ENCODE measurements around the gene SRSF3. TPM values are rescaled to one million over a fixed set of nuclear protein-coding genes. Genes with fewer than 3 reads are reported as not detected.
"Not testable (repeated sequence)": the region's sequence is repeated elsewhere in the genome, so short reads cannot be mapped to it uniquely, and the experiment has no call there.

The SRSF3 gene
- polyA plus RNA-seq, 1 donor from 2014 or later = 393 TPM

DNA sequence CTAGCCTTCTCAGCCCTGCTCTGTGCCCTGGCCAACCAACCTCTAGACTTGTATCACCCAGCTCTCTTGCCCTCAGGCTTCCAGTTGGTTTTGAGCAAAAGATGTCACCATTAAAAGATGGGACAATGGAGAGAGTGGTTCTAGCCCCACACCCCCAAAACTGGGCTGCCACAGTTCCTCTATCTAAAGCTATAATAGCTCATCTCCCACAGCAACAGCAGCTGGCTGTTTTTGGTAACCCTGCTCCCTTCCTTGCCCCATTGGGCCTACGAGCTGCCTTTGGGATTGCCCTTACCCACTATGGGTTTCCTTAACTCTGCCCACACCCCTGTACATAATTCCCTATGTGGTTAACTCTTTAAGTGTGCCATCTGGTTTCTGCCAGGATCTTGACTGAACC lies 7.6 kb upstream of the SRSF3 start:
- H3K9ac ChIP-seq (ENCODE audit: low read length) = no peak overlapping the region
- no peak overlapping the region for H2AFZ ChIP-seq (ENCODE audit: low read depth, low read length)
- H3K4me3 ChIP-seq (ENCODE audit: low read length) = no peak overlapping the region
- no peaks in the 10 kb centered on the region for H3K79me2 ChIP-seq (replicated peaks; ENCODE audit: insufficient read depth, low read length)
- H3K36me3 ChIP-seq (ENCODE audit: insufficient read depth, low read length) = no peaks in the 10 kb centered on the region
- no peak overlapping the region for H3K4me2 ChIP-seq (ENCODE audit: low read length)
- TF ChIP-seq EZH2 (IDR thresholded peaks at IDR 0.05; ENCODE audit: borderline replicate concordance, insufficient read depth, low read length, poor library complexity, severe bottlenecking) (no peak), TAF1 (IDR thresholded peaks at IDR 0.05; ENCODE audit: low read depth) (no peak), RAD21 (conservative IDR thresholded peaks at IDR 0.05) (no peak), POLR2AphosphoS5 (IDR thresholded peaks at IDR 0.05) (no peak), CTCF (IDR thresholded peaks at IDR 0.05; ENCODE audit: poor library complexity, severe bottlenecking) (no peak), EP300 (conservative IDR thresholded peaks at IDR 0.05; ENCODE audit: poor library complexity, severe bottlenecking) (no peak), MXI1 (conservative IDR thresholded peaks at IDR 0.05; ENCODE audit: poor library complexity, severe bottlenecking) (no peak), SMC3 (conservative IDR thresholded peaks at IDR 0.05; ENCODE audit: poor library complexity) (no peak), REST (IDR thresholded peaks at IDR 0.05; ENCODE audit: borderline replicate concordance) (no peak)
- no peaks in the 10 kb centered on the region for H4K20me1 ChIP-seq (ENCODE audit: insufficient read depth)
- no peaks in the 10 kb centered on the region for H3F3A ChIP-seq (ENCODE audit: insufficient read depth, low read length, poor library complexity, severe bottlenecking)
- no peaks in the 10 kb centered on the region for H3K9me3 ChIP-seq (ENCODE audit: low read length)
- no peaks in the 10 kb centered on the region for H3K27me3 ChIP-seq (ENCODE audit: insufficient read depth, low read depth, low read length)
- H3K27ac ChIP-seq (ENCODE audit: low read length) = no peak overlapping the region
- H3K9me2 ChIP-seq (ENCODE audit: insufficient read depth, low read length) = no peaks in the 10 kb centered on the region

DNA sequence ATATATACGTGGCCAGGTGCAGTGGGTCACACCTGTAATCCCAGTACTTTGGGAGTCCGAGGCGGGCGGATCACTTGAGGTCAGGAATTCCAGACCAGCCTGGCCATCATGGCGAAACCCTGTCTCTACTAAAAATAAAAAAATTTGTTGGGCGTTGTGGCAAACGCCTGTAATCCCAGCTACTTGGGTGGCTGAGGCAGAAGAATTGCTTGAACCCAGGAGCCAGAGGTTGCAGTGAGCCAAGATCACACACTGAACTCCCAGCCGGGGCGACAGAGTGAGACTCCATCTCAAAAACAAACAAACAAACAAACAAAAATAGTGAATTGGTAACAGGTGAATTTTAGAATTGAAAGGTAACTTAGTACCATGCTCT lies 5.1 kb upstream of the SRSF3 start:
- H3K79me2 ChIP-seq (replicated peaks; ENCODE audit: insufficient read depth, low read length) = not testable (repeated sequence)

DNA sequence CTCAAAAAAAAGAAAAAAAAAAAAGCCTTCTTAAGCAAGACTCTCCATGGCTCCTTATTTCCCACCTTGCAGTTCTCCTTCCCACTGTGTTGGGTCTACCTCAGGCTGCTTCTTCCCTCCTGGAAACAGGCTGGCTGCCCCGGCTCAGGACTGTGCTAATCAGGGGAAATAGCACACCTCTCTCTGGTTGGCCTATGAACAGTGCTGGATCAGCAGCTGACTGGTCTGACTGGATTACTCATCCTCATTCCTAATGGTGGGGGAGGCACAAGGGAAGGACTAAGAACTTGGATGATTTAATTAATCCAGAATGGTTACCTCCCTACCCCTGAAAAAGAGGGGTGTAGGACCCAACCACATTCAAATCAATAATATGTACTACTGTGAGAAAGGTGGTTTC lies 3.9 kb upstream of the SRSF3 start:
- no peak overlapping the region for H3K4me2 ChIP-seq (ENCODE audit: low read length)

More for the DNA sequence above, 5.1 kb upstream of the SRSF3 start:
- not testable (repeated sequence) for H3K9me3 ChIP-seq (ENCODE audit: low read length); H3K9me2 ChIP-seq (ENCODE audit: insufficient read depth, low read length); H3F3A ChIP-seq (ENCODE audit: insufficient read depth, low read length, poor library complexity, severe bottlenecking); H3K36me3 ChIP-seq (ENCODE audit: insufficient read depth, low read length); H3K4me3 ChIP-seq (ENCODE audit: low read length); H4K20me1 ChIP-seq (ENCODE audit: insufficient read depth); H3K27ac ChIP-seq (ENCODE audit: low read length); H2AFZ ChIP-seq (ENCODE audit: low read depth, low read length); H3K27me3 ChIP-seq (ENCODE audit: insufficient read depth, low read depth, low read length); H3K4me2 ChIP-seq (ENCODE audit: low read length); H3K9ac ChIP-seq (ENCODE audit: low read length)

More for the DNA sequence above, 3.9 kb upstream of the SRSF3 start:
- H4K20me1 ChIP-seq (ENCODE audit: insufficient read depth) = no peaks in the 10 kb centered on the region
- no peak overlapping the region for H2AFZ ChIP-seq (ENCODE audit: low read depth, low read length)
- no peaks in the 10 kb centered on the region for H3K9me3 ChIP-seq (ENCODE audit: low read length)
- TF ChIP-seq POLR2AphosphoS5 (IDR thresholded peaks at IDR 0.05) = no peak
- no peak for TF ChIP-seq EZH2 (IDR thresholded peaks at IDR 0.05; ENCODE audit: borderline replicate concordance, insufficient read depth, low read length, poor library complexity, severe bottlenecking)
- no peak for TF ChIP-seq CTCF (IDR thresholded peaks at IDR 0.05; ENCODE audit: poor library complexity, severe bottlenecking)
- TF ChIP-seq TAF1 (IDR thresholded peaks at IDR 0.05; ENCODE audit: low read depth) = no peak
- TF ChIP-seq RAD21 (conservative IDR thresholded peaks at IDR 0.05) = no peak
- no peak for TF ChIP-seq REST (IDR thresholded peaks at IDR 0.05; ENCODE audit: borderline replicate concordance)
- TF ChIP-seq SMC3 (conservative IDR thresholded peaks at IDR 0.05; ENCODE audit: poor library complexity) = no peak
- no peak for TF ChIP-seq EP300 (conservative IDR thresholded peaks at IDR 0.05; ENCODE audit: poor library complexity, severe bottlenecking)
- TF ChIP-seq MXI1 (conservative IDR thresholded peaks at IDR 0.05; ENCODE audit: poor library complexity, severe bottlenecking) = no peak
- H3K9ac ChIP-seq (ENCODE audit: low read length) = no peak overlapping the region
- H3K9me2 ChIP-seq (ENCODE audit: insufficient read depth, low read length) = no peaks in the 10 kb centered on the region
- H3F3A ChIP-seq (ENCODE audit: insufficient read depth, low read length, poor library complexity, severe bottlenecking) = peaks cover 3% of the 10 kb centered on the region
- no peak overlapping the region for H3K27ac ChIP-seq (ENCODE audit: low read length)
- no peak overlapping the region for H3K4me3 ChIP-seq (ENCODE audit: low read length)
- no peaks in the 10 kb centered on the region for H3K36me3 ChIP-seq (ENCODE audit: insufficient read depth, low read length)
- H3K79me2 ChIP-seq (replicated peaks; ENCODE audit: insufficient read depth, low read length) = peaks cover 10% of the 10 kb centered on the region
- H3K27me3 ChIP-seq (ENCODE audit: insufficient read depth, low read depth, low read length) = no peaks in the 10 kb centered on the region
